ENCODE data around the gene SUMF2.

Gene SUMF2

DNA sequence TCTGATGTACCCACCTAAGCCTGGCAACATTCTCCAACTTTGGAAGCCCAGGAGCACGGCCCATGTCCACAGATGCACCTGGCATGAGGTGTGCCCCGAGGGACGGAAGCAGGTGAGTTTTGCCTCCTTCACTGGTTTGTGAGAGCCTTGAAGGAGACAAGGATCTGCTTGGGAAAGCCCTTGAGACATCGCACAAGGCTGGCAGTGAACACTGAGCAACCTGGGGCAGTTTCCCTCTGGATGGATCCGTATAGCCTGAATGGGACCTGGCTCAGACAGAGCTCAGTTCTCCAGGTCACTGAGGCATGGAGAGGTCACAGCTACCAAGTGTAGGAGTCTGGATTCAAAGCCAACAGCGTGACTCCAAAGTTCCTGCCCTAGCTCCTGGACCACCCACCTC is 60.9 kb downstream of the SUMF2 start:
- TF ChIP-seq, protein P1, sequence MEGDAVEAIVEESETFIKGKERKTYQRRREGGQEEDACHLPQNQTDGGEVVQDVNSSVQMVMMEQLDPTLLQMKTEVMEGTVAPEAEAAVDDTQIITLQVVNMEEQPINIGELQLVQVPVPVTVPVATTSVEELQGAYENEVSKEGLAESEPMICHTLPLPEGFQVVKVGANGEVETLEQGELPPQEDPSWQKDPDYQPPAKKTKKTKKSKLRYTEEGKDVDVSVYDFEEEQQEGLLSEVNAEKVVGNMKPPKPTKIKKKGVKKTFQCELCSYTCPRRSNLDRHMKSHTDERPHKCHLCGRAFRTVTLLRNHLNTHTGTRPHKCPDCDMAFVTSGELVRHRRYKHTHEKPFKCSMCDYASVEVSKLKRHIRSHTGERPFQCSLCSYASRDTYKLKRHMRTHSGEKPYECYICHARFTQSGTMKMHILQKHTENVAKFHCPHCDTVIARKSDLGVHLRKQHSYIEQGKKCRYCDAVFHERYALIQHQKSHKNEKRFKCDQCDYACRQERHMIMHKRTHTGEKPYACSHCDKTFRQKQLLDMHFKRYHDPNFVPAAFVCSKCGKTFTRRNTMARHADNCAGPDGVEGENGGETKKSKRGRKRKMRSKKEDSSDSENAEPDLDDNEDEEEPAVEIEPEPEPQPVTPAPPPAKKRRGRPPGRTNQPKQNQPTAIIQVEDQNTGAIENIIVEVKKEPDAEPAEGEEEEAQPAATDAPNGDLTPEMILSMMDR (IDR thresholded peaks at IDR 0.05; ENCODE audit: low read depth, low read length): no peak
- DNase-seq (ENCODE audit: low read depth in 2 of 2): no peak
- H3K4me3 ChIP-seq (replicated peaks in 1 of 2; ENCODE audit: low read depth in 2 of 2, low read length in 2 of 2): no peak overlapping the region

DNA sequence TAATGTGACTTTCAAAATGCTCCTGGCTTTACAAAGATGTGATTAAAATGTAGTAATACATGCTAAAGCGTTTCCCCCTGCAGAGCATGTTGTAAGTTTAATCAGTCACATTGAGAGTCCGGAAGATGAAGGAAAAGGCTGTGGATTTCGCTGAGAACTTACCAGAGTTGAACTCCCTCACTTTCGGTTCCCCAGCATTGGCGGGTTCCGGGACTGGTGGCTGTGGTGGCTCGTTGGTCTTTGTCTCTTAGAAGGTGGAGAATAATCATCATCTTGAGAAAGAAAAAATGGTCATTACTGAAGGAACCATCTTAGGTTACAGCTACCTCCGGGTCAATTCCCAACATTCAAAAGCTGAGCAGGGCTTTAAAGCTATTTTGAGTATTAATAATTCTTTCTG is 61.7 kb downstream of the SUMF2 start:
- DNase-seq (ENCODE audit: low read depth in 2 of 2): no peak
- no peak overlapping the region for H3K4me3 ChIP-seq (replicated peaks in 1 of 2; ENCODE audit: low read depth in 2 of 2, low read length in 2 of 2)
- TF ChIP-seq, protein P1 (IDR thresholded peaks at IDR 0.05; ENCODE audit: low read depth, low read length): no peak

DNA sequence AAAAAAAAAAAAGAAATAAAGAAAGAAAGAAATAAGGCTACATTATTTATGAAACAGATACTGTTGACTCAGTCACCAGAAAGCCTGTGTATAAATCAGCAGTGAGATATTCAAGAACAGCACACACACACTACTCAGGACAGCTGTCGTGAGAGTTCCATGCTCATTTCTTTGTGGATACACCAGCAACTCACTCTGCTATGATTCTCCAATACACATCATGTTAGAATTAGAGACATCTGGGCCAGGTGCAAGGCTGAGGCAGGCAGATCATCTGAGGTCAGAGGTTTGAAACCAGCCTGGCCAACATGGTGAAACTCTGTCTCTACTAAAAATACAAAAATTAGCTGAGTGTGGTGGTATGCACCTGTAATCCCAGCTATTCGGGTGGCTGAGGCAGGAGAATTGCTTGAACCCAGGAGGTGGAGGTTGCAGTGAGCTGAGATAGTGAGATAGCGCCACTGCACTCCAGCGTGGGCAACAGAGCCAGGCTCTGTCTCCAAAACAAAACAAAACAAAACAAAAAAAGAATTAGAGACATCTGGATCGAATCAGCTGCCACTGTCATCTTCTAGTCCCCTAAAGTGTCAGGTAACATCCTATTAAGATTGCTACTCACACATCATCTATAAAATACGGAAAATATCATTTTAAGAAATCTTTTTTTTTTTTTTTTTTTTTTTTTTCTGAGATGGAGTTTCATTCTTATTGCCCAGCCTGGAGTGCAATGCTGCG is 63.3 kb downstream of the SUMF2 start:
- no peak overlapping the region for H3K4me3 ChIP-seq (replicated peaks in 1 of 2; ENCODE audit: low read depth in 2 of 2, low read length in 2 of 2)
- TF ChIP-seq, protein P1 (IDR thresholded peaks at IDR 0.05; ENCODE audit: low read depth, low read length): no peak
- DNase-seq (ENCODE audit: low read depth in 2 of 2): no peak

Measured in cardiac fibroblast (primary cell).